Measurements from ENCODE around the gene CHCHD5. TPM values are rescaled to one million over a fixed set of nuclear protein-coding genes. Genes with fewer than 3 reads are reported as not detected.
A peak's percentile ranks its signal among the peaks of the same experiment; 100 is the strongest.

The CHCHD5 gene
- total RNA-seq, 1 donor from 2014 or later = 6.4 TPM

- DNase-seq (ENCODE audit: low read depth) = no peak
These were observed 41.2 kb downstream of the CHCHD5 start for GRCh38 chr2:112625474-112626114.

DNA sequence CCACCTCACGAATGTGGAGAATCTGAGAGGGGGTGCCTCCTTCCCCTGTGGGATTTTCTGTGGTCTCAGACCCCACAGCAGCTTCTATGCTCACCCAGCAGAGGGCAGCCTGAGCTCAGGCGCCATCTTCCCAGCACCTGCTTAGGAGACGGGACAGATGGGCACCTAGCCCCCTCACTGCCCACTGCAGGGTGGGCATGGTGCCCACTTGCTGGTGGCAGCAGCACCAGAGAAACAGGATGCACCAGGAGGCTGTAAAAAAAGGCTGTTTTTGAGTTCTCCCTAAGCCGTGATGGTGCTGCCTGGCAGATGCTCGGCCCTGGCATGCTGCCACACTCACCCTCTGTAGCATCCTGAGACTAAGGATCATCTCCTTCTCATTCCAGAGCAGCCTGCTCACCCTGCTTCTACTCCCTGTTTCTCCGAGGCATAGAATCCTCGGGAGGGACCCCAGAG is 42.2 kb downstream of the CHCHD5 start:
- DNase-seq (ENCODE audit: low read depth) = peak; percentile 55

DNA sequence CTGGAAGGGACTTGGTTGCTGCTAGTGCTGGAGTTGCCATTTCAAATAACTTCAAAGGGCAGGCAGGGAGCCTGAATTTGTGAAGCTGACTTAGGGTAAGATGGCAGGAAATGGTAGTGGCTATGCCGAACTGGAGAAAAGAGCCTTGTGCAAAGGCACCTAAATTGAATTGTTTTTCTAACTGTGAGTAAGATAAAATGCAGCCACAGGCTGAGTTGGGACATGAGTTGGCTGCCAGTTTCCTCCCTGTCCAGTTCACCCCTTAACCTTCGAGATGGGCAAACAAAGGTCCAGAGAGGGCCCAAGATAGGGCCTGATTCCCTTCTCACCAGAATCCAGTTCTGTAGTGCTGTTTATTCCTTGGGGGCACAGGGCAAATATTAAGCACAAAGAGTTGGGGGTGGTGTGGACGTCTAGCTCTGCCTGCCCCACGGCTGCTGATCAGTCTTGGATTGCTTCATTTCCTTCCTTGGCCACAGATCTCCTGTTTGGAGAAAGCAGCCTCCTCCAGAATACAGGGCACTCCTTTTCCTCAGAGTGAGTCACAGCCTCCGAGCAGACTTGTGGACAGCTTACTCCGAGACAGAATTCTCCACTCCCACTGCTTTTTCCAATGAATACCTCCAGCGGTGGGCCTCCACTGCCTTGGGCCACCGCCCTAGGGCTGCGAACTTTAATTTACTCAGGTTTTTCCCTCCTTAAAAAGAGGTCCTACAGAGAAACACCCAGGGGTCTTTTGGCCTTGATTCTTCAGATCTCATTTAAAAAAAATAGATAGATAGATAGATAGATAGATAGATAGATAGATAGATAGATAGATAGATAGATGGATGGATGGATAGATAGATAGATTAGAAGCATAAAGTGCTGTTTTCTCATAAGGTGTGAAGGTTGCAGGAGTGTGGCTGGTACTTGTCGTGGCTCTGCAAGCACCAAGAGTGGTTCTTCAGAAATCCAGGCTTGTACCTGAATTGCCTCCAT is 42.9 kb downstream of the CHCHD5 start:
- peak; percentile 96 for DNase-seq (ENCODE audit: low read depth)

DNA sequence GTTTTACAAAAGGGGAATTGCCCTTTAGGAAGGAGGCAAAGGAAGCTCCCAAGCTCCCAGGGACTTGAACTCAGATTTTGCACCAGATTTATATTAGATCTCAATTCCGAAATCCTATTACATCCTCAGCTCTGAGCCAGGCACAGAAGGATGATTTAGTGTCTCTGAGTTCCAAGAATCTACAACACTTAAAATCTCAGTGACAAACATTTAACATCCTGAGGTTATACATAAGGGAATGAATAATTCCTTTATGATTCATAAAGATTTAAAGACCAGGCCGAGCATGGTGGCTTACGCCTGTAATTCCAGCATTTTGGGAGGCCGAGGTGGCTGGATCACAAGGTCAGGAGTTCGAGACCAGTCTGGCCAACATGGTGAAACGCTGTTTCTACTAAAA is 44.8 kb downstream of the CHCHD5 start:
- DNase-seq (ENCODE audit: low read depth) = no peak

- no peak for DNase-seq (ENCODE audit: low read depth)
These were observed 45.4 kb downstream of the CHCHD5 start for GRCh38 chr2:112629823-112630222.

GRCh38 chr2:112630268-112630667 is 45.9 kb downstream of the CHCHD5 start:
- DNase-seq (ENCODE audit: low read depth) = no peak

DNA sequence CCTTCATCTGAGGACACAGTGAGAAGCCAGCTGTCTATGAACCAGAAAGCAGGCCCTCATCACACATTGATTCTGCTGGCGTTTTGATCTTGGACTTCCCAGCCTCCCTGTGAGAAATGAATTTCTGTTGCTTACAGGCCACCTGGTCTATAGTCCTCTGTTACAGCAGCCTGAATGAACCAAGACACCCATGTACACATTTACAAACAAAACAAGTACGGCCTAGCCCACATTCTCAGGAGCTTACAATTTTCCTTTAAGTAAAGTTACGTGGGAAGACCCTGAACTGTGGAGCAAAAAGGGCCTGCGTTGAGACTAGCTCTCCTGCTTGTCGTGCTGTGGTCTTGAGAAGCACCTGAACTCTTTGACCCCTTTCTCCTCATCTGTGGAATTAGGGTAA is 49.3 kb downstream of the CHCHD5 start:
- DNase-seq (ENCODE audit: low read depth) = no peak

GRCh38 chr2:112634153-112634873 is 49.9 kb downstream of the CHCHD5 start:
- DNase-seq (ENCODE audit: low read depth) = peak; percentile 53

GRCh38 chr2:112634874-112635157 is 50.4 kb downstream of the CHCHD5 start:
- no peak for DNase-seq (ENCODE audit: low read depth)

DNA sequence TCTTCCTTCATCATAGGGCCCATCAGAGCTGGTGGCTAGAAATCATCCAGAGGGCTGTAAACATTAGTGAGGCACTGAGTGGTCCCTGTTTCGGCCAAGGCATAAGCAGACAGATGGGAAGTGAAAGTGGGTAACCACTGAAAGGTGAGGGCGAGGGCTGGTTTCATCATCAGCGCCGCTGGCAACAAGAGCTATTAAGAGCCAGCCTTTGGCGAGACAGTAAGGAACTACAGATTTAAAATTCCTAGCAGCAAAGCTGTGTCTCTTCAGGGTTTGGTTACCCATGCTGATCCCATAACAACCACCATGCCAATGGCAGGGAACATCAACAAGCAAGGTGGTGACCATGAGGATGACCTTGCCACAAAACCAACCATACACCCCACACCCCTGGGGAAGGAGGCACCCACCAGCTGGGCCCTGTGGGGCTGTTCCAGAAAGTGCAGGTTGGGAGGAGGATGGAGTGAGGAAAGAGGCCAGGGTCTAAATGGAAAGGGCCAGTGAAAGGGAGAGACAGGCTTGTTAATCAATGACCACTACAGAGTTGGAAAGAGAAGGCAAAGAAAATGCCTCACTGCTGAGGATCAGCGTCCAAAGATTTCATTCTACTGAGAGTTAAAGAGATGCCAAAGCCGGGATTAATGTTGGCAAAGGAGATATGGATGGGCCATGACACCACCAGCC is 52.3 kb downstream of the CHCHD5 start:
- DNase-seq (ENCODE audit: low read depth) = no peak

GRCh38 chr2:112637289-112637660 is 52.9 kb downstream of the CHCHD5 start:
- DNase-seq (ENCODE audit: low read depth) = no peak

Other genes with a start within 250 kb of the CHCHD5 start
- 6.6 and 23.0 TPM in 2 replicates for gene RGPD8, start 151.0 kb upstream of the CHCHD5 start, total RNA-seq
- gene TTL, start 102.5 kb upstream of the CHCHD5 start, total RNA-seq = 46.5 and 62.2 TPM in 2 replicates
- 19.3 and 33.0 TPM in 2 replicates for gene POLR1B, start 42.1 kb upstream of the CHCHD5 start, total RNA-seq
- gene SLC20A1, start 61.3 kb downstream of the CHCHD5 start, total RNA-seq = 72.9 and 91.2 TPM in 2 replicates
- not detected in 2 replicates for gene NT5DC4, start 136.4 kb downstream of the CHCHD5 start, total RNA-seq
- gene CKAP2L, start 180.0 kb downstream of the CHCHD5 start, total RNA-seq = 0.40 and 4.2 TPM in 2 replicates
- 0.15 and 6.3 TPM in 2 replicates for gene IL1A, start 199.9 kb downstream of the CHCHD5 start, total RNA-seq